Stimulated activated CD8-positive, alpha-beta memory T cell treated with anti-CD3 and anti-CD28 coated beads, Interleukin-12 subunit alpha, Interleukin-12 subunit beta, amount 100 ng/mL, for 1 hour (primary cell): Measurements from ENCODE around the gene XPR1.

Experiments
- DNase-seq: peaks from one replicate; pipeline ENCODE4 v3.0.0-alpha.2; 2020; ENCODE audit warnings: low read depth

The XPR1 gene

GRCh38 chr1:180892272-180892671, 260.4 kb downstream of the XPR1 start:
- no peak for DNase-seq

DNA sequence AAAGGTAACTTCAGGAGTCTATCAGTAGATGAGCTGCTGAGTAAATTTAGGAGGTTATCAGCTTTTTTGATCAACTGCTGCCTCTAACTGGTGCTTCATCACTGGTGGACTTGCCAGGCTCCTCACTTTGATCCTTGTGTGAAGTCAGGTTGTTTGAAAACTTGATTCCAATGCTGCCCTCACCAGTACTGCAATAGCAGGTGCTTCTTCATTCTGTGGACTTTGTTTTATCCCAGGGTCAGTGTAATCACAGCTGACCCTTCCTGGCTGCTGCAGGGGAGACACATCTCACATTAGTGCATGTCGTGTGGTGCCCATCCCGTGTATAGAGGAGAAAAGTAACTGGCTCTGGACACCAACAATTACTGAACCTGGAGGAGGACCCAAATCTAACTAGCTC, 260.9 kb downstream of the XPR1 start:
- no peak for DNase-seq

GRCh38 chr1:180893614-180894013, 261.8 kb downstream of the XPR1 start:
- DNase-seq: no peak

- no peak for DNase-seq
Observed at GRCh38 chr1:180896161-180896560, 264.3 kb downstream of the XPR1 start.

DNA sequence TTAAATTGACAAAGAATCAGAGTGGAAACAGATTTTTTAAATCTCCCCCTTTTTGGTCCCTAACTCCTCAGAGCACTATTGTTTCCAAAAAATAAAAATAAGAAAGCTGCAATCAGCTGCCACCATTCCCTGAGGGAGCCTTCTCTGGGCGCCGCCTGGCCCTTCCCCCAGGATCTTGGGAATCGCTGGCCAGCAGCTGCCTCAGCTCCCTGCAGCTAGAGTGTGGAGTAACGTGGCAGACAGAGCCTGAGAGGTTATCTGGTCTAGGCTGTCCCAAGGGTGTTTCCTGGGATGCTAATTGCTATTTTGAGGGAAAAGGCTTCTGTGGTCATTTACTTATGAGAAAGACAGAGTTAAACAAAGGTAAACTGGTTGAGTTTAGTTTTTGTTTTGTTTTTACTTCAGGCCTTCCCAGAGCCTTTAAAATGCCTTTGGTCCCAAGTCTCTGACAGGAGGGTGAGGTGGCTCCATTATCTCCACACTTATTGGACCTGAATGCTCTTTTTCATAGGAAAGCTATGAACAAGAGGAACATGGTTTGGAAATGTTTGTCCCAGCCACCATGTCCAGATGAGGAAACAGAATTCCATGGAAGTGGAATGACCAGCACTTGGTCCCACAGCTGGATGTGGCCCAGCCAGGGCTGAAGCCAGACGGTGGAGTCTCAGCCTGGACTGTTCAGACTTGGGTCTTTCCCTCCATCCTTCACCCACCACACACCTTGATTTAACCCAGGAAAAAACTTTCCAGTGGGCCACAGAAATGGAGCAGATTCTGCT, 266.8 kb downstream of the XPR1 start:
- no peak for DNase-seq

- DNase-seq: no peak
Observed at GRCh38 chr1:180899262-180899661, 267.4 kb downstream of the XPR1 start.

DNA sequence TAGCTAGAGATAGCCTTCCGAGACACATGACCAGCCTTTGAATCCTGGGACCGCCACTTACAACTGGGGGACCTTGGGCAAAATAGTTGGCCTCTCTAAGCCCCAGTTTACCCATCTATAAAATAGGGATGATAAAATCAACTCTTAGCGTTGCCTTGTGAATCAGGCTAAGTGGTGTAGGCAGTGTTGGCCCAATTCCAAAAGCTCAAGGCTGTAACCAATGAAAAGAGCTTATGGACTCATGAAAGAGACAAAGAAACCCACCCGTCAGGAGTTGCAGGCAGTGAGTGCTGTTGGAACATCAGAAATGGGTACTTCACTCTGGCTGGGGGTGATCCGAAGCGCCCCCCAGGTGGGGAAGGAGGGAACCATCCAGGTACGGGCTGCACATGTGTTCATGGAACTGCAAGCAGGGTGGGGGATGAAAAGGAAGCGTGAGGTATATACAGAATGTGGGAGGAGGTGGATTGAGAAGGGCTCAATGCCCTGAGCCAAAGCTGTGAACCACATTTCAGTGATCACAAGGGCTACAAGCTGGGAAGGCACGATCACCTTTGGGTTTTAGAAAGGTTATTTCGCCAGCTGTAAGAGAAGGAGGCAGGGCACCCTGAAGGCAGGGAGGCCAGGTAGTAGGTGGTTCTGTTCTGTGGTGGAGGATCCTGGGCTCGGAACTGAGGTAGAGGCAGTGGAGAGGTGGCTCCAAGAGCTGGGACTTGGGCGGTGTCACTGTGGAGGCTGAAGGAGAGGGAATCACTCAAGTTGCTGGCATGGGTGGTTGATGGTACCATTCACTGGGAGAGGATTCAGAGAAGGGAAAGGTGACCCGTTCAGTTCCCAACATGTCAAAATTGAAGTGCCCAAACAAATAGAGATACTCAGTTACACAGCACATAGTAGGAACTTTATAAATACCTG, 269.5 kb downstream of the XPR1 start:
- no peak for DNase-seq

DNA sequence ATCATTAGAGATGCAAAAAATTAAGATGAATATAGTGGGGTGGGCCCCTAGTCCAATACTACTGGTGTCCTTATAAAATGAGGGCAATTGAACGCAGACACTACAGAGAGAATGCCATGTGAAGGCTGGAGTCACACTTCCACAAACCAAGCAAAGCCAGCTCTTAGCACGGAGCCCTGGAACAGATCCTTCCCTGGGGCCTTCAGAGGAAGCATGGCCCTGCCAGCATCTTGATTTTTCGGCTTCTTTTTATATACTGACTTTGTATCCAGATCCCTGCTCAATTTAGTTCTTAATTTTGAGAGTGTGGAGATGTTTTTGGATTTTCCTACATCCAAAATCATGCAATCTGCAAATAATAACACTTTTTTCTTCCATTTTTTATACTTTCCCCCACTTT, 270.7 kb downstream of the XPR1 start:
- DNase-seq: no peak

DNA sequence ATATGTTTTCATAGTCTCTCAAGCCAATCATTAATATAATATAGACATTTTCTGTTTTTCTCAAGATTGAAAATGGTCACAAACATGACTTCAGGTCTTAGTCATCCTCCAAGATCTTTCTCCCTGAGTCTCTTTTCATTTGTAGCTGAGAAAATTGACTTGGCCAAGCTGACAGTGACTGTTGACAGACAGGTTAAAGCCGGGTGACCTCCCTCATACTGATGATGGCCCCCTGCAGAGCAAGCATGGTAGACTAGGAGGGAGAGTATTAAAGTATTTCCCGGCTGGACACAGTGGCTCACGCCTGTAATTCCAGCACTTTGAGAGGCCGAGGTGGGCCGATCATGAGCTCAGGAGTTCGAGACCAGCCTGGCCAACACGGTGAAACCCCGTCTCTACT, 274.1 kb downstream of the XPR1 start:
- DNase-seq: no peak

GRCh38 chr1:180906511-180906910, 274.7 kb downstream of the XPR1 start:
- DNase-seq: no peak

- no peak for DNase-seq
Observed at GRCh38 chr1:180907313-180908055, 275.7 kb downstream of the XPR1 start.

- DNase-seq: no peak
Observed at GRCh38 chr1:180908074-180908765, 276.4 kb downstream of the XPR1 start.

GRCh38 chr1:180909005-180909414, 277.2 kb downstream of the XPR1 start:
- DNase-seq: no peak

GRCh38 chr1:180909462-180909976, 277.7 kb downstream of the XPR1 start:
- DNase-seq: no peak

DNA sequence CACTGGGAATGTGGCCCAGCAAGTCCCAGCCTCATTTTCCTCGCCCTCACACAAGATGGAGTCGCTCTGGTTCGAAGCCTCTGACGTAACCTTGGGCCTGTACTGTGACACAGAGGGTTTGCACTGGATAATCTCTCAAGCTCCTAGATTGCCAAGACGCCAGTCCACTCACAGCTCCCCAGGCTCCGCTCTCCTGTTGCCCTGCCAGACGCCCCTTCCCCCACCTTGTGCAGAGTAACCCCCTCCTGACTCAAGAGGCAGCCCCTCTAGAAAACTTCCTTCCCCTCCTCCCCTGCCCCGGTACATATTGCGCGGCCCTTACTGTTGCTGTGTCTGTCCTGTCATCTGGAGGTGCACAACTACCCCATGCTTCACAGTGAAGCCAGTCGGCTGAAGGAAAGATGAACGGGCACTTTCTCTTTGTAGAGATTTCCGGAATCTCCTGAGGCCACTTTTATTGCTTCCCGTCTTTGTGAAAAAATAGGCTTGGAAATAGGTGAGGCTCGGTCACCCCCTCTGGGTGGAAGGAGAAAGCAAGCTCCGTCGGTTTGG, 279.9 kb downstream of the XPR1 start:
- no peak for DNase-seq

- DNase-seq: no peak
Observed at GRCh38 chr1:180912211-180912800, 280.5 kb downstream of the XPR1 start.

- DNase-seq: no peak
Observed at GRCh38 chr1:180912801-180913565, 281.2 kb downstream of the XPR1 start, which contains the start of gene KIAA1614. Gene KIAA1614, plus strand, starts transcription at chr1:180912897. Its CDS starts 347 bp downstream, at chr1:180913244.

DNA sequence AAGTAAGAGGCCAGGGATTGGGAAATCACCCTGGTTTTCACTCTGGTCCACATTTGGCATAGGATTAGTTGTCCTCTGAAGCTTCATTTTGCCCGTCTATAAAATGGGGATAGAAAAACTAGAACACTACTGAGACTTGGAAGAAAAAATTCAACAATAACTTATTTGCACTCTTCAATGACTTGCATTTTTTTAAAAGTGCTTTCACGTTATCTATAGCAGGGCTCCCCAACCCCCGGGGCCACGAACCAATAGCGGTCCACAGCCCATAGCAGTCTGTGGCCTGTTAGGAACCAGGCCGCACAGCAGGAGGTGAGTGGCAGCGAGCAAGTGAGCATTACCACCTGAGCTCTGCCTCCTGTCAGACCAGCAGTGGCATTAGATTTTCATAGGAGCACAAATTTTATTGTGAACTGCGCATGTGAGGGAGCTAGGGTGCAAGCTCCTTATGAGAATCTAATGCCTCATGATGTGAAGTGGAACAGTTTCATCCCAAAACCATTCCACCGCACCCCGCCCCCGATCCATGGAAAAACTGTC, 283.7 kb downstream of the XPR1 start:
- DNase-seq: no peak

DNA sequence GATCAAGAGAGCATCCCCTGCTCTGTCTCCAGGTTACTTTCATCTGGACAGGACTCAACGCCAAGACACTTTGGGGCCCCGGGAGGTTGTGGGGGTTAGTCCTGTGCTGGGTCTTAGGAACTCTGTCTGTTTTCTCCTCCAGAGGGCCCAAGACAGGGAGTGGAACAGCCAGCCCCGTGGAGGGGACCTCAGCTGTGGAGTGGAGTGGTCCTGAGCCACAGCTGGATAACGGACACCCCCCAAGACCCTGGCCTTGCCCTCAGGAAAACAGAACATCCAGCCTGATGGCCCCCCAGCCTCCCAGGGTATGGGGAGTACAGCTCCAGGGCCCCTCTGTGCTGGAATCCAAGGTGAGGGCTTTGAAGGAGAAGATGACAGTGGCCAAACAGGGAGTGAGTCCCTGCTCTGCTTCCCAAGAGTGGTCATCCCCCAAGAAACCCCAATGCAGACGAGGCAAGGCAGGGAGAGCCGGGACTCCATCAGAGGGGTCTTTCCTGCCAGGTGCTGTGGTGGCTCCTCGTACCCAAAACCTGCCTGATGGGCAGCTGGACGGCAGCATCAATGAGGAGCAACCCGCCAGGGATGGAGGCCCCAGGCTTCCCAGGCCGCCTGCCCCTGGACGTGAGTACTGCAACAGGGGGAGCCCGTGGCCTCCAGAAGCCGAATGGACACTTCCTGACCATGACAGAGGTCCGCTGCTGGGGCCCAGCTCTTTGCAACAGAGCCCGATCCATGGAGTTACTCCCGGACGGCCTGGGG, 284.4 kb downstream of the XPR1 start:
- no peak for DNase-seq
